Measurements from ENCODE around the gene CEP128. TPM values are rescaled to one million over a fixed set of nuclear protein-coding genes. Genes with fewer than 3 reads are reported as not detected.
"Not testable (repeated sequence)": the region's sequence is repeated elsewhere in the genome, so short reads cannot be mapped to it uniquely, and the experiment has no call there.

CEP128 gene
- total RNA-seq, 8 experiments from 2014 or later = 1.7 to 12.7 (median 5.2) TPM

DNA sequence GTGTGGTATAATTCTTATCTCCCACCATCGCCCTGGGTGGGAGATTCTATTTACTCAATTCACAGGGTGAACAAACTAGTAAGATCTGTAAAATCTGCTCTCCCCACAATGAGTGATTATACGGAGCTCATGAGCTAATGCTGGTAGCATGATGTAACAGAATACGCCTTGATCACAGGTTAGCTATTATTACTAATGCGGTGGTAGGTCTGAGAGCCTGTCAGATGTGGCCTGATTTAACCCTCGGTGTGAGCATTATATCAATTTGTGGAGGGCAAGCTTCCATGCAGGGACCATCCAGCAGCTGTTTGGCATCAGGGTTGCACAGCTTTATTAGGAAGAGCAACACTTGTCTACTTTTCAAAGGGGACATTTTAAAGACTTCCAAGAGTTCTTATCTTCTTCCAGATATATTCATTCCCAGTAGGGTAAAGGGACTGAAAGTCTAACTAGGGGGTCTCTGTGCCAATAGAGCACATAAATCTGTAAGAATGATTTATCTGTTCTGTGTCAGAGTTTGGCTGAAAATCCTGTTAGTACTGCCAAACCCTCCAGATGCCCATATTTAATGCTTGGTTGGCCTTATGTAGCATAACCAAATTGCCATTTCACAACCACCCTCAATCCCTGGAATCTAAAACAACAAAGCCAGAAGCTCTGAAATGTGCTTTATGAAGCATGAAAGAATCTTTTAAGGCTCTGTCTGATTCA lies 32.5 kb upstream of the CEP128 start:
- Histone ChIP-seq H3K4me1 (replicated peaks in 1 of 2) (peaks cover 0 to 6% of the 10 kb centered on the region in 2 donors), H3K27ac (no peak overlapping the region), H3K4me3 (no peak overlapping the region)
- 11 to 100% (median 66%) methylated on average over 1 to 5 of the region's 5 CpGs; no CpG with 5 or more reads in 2 of the 10 experiments for WGBS, 10 experiments
- in situ Hi-C loops (cut with MboI; ENCODE audit: low pct_unique_long_range_greater_than_20kb in 2 of 9, low sequenced_read_pairs in 9 of 9, unreplicated experiment in 9 of 9) = loop anchor here in 4 of 9 experiments (10.0 to 25.0 kb wide), 2 partner anchors 191 to 488 kb away; no protein-coding TSS in a partner anchor
- peak; percentile 30 to 90 (median 78) for ATAC-seq (replicated peaks in 6 of 8)

DNA sequence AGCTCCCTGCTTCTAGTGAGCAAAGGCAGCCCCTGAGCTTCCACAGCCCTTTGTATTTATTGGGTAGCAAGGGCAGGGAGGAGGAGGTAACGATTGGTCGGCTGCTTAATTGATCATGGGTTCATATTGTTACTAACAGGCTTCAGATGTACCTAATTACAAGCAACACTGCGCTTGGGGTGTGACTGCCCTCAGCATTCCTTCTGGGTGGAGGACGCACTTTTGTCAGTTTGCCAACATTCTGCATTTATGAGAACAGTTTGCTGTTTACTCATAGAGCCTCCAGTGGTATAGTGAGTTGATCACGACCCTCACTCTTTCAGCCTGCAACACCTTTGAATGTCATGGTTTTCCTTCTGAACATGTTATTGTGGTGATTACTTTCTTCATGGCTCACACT lies 23.5 kb upstream of the CEP128 start:
- no peak overlapping the region for H3K4me3 ChIP-seq
- H3K4me1 ChIP-seq (replicated peaks in 1 of 2) = no peaks in the 10 kb centered on the region
- 0 to 89% (median 40%) methylated on average over 1 to 4 of the region's 5 CpGs; no CpG with 5 or more reads in 2 of the 10 experiments for WGBS, 10 experiments
- peak in 2 of 8 experiments; percentile 46 to 50 for ATAC-seq (replicated peaks in 6 of 8)
- in situ Hi-C loops (cut with MboI; ENCODE audit: low pct_unique_long_range_greater_than_20kb in 2 of 9, low sequenced_read_pairs in 9 of 9, unreplicated experiment in 9 of 9) = loop anchor here in 4 of 9 experiments (25.0 kb wide), 1 partner anchor 497 kb away; no protein-coding TSS in a partner anchor
- H3K27ac ChIP-seq = no peak overlapping the region

DNA sequence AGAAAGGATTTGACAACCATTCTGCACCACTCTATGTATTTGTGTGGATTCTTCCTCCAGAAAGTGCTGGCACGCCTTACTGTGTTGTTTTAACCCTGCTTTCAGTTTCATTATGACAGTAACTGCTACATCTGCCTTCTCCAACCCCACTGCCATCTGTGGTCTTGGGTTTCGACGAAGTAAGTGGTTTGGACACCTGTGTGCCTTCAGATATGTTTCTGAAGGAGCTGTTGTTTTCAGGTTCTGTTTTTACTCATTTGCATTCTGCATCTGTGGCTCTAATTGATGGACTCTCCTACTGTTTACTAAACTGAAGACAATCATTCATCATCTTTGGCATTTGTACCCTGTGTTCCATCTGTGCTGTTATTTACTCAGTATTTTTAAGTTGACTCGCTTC lies 18.0 kb upstream of the CEP128 start:
- Histone ChIP-seq H3K4me3 (no peak overlapping the region), H3K27ac (no peak overlapping the region), H3K4me1 (replicated peaks in 1 of 2) (no peaks in the 10 kb centered on the region)
- 9 to 90% (median 67%) methylated on average over 1 to 4 of the region's 4 CpGs for WGBS, 10 experiments
- in situ Hi-C loops (cut with MboI; ENCODE audit: low pct_unique_long_range_greater_than_20kb in 2 of 9, low sequenced_read_pairs in 9 of 9, unreplicated experiment in 9 of 9) = loop anchor here in 4 of 9 experiments (25.0 kb wide), 1 partner anchor 503 kb away; no protein-coding TSS in a partner anchor
- ATAC-seq (replicated peaks in 6 of 8) = peak in 2 of 8 experiments; percentile 45 to 46

DNA sequence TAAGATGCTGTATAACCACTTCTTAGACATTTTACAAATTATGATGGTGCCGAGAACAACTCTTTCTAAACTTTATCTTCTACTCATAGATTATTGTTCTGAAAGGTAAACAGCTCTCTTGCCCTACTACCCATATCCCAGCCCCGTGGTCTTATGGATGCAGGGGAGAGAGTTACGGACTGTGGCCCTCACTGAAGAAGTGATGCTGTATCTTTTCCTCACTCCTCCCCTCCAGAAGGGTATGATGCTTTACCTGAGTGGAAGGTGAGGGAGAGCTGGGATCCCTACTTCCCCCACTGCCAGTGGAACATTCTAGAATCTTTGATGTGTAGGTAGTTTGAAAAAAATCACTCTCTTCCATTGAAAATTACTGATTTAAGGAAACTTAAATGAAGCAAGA lies 17.4 kb upstream of the CEP128 start:
- ATAC-seq (replicated peaks in 6 of 8) = no peak
- 10 to 100% (median 71%) methylated on average over 1 to 3 of the region's 3 CpGs; no CpG with 5 or more reads in 1 of the 10 experiments for WGBS, 10 experiments
- in situ Hi-C loops (cut with MboI; ENCODE audit: low pct_unique_long_range_greater_than_20kb in 2 of 9, low sequenced_read_pairs in 9 of 9, unreplicated experiment in 9 of 9) = loop anchor here in 4 of 9 experiments (25.0 kb wide), 1 partner anchor 503 kb away; no protein-coding TSS in a partner anchor
- Histone ChIP-seq H3K27ac (no peak overlapping the region), H3K4me3 (no peak overlapping the region), H3K4me1 (replicated peaks in 1 of 2) (no peaks in the 10 kb centered on the region)

DNA sequence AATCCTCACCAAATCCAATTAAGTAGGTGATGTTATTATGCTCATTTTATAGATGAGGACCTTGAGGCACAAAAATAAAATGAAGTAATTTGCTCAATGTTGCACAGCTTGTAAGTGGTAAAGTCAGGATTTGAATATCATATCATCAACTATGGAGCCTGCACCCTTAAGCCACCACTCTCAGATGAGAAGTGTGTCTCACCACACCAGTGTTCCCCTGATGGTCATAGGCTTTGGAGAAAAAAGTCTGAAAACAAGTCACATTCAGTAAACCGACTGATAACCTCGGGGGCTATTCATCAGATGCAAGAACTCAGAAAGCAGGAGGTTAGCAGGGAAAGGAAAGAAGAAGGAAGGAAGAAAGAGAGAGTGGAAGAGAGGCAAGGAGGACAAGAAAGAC lies 16.7 kb upstream of the CEP128 start:
- WGBS, 10 experiments = 40 to 100% (median 67%) methylated on average over 1 to 2 of the region's 2 CpGs; no CpG with 5 or more reads in 3 of the 10 experiments
- in situ Hi-C loops (cut with MboI; ENCODE audit: low pct_unique_long_range_greater_than_20kb in 2 of 9, low sequenced_read_pairs in 9 of 9, unreplicated experiment in 9 of 9) = loop anchor here in 4 of 9 experiments (25.0 kb wide), 1 partner anchor 504 kb away; no protein-coding TSS in a partner anchor
- Histone ChIP-seq H3K4me3 (no peak overlapping the region), H3K4me1 (replicated peaks in 1 of 2) (no peaks in the 10 kb centered on the region), H3K27ac (no peak overlapping the region)
- no peak for ATAC-seq (replicated peaks in 6 of 8)

DNA sequence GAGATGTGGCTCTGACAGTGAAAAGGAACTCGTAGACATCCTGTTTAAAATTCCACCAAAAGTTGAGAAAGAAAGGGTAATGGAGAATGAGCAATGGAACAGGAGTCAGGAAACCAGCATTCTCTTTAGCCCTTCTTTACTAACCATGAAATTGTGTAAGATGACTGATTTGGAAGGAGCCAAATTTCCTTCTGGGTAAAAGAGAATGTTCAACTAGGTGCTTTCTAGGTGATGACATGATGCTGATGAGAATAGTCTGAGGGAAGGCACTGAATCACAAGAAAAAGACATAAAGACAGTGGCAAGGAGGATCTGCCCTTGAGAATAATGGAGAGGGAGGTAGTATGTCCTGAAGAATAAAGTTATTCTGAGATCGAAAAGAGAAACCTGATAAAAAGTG lies 16.1 kb upstream of the CEP128 start:
- in situ Hi-C loops (cut with MboI; ENCODE audit: low pct_unique_long_range_greater_than_20kb in 2 of 9, low sequenced_read_pairs in 9 of 9, unreplicated experiment in 9 of 9) = loop anchor here in 4 of 9 experiments (25.0 kb wide), 1 partner anchor 505 kb away; no protein-coding TSS in a partner anchor
- no peak overlapping the region for H3K4me3 ChIP-seq
- no peak for ATAC-seq (replicated peaks in 6 of 8)
- no peak overlapping the region for H3K27ac ChIP-seq
- no peaks in the 10 kb centered on the region for H3K4me1 ChIP-seq (replicated peaks in 1 of 2)
- 50 to 100% (median 74%) methylated on average over 1 to 2 of the region's 2 CpGs for WGBS, 10 experiments

DNA sequence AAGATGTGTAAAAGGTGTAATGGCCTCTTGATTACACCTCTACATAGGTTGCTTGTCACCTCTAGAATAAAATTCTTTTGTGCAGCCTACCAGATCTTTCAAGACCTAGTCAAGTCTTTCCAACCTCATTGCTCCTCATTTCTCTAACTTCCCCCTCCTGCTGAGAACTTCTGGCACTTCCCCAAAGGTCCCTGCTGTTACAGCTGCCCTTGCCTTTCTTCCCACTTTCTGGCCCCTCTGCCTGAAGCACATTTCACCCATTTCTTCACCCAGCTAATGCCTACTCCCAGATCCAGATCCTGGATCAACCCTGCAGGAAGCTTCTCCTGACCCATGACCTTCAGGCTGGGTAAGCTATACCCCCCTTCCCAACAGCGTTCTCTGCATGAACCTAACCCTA lies 15.4 kb upstream of the CEP128 start:
- Histone ChIP-seq H3K4me1 (replicated peaks in 1 of 2) (no peaks in the 10 kb centered on the region), H3K4me3 (no peak overlapping the region), H3K27ac (no peak overlapping the region)
- in situ Hi-C loops (cut with MboI; ENCODE audit: low pct_unique_long_range_greater_than_20kb in 2 of 9, low sequenced_read_pairs in 9 of 9, unreplicated experiment in 9 of 9) = loop anchor here in 4 of 9 experiments (25.0 kb wide), 1 partner anchor 505 kb away; no protein-coding TSS in a partner anchor
- WGBS, 10 experiments = 40 to 100% (median 86%) methylated on average over 1 of the region's 1 CpG; no CpG with 5 or more reads in 4 of the 10 experiments
- no peak for ATAC-seq (replicated peaks in 6 of 8)

DNA sequence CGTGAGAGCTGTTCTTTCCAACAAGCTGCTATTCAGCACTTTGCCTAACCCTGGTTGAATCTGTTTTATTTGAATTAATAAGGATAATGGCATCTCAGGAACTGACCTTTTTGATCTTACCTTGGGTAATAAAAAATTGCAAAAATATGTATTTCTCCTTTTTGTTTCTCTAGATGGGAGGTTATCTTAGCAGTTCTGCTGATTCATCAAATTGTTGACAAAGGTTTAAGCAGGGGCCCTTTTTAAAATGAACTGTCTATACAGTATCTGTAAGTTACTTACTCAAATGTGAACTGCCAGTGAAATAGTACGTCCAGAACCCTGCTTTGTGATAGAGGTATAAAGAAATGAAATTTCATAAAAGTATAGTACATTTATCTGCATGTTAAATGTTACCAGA lies 14.6 kb upstream of the CEP128 start:
- no peak overlapping the region for H3K4me3 ChIP-seq
- in situ Hi-C loops (cut with MboI; ENCODE audit: low pct_unique_long_range_greater_than_20kb in 2 of 9, low sequenced_read_pairs in 9 of 9, unreplicated experiment in 9 of 9) = loop anchor here in 4 of 9 experiments (25.0 kb wide), 1 partner anchor 506 kb away; no protein-coding TSS in a partner anchor

DNA sequence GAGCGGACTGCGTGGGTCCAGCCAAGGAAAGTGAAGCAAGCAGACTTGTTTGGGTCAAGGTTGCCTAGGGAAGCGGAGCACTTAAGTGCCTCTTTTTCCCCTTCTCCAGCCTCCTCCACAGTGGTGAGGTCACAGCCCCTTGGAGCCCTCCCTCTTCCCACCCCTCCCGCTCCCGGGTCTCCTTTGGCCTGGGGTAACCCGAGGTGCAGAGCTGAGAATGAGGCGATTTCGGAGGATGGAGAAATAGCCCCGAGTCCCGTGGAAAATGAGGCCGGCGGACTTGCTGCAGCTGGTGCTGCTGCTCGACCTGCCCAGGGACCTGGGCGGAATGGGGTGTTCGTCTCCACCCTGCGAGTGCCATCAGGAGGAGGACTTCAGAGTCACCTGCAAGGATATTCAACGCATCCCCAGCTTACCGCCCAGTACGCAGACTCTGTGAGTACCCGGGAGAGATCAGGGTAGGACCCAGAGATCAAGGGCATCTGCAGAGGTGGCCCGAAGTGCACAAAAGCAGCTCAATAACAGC lies 13.9 kb upstream of the CEP128 start, which contains the start of gene TSHR:
Gene TSHR (plus strand): TSS at position 206 of the 526 bp plus-strand sequence. CDS start 60 bp downstream, at position 266.
- H3K4me3 ChIP-seq = peak within 1 kb of the TSS; percentile 34 to 47 (median 38)
- WGBS, 10 experiments = 33 to 50% (median 50%) methylated on average over 1 to 8 of the region's 21 CpGs; no CpG with 5 or more reads in 7 of the 10 experiments
- ATAC-seq (replicated peaks in 6 of 8) = peak; percentile 8 to 51 (median 36)
- no peak within 1 kb of the TSS for H3K27ac ChIP-seq
- in situ Hi-C loops (cut with MboI; ENCODE audit: low pct_unique_long_range_greater_than_20kb in 2 of 9, low sequenced_read_pairs in 9 of 9, unreplicated experiment in 9 of 9) = loop anchor here in 4 of 9 experiments (25.0 kb wide), 1 partner anchor 507 kb away; no protein-coding TSS in a partner anchor
- no peaks in the 10 kb centered on the region for H3K4me1 ChIP-seq (replicated peaks in 1 of 2)

More for the DNA sequence above, 14.6 kb upstream of the CEP128 start:
- WGBS, 10 experiments = 0 to 100% (median 89%) methylated on average over 1 to 2 of the region's 2 CpGs; no CpG with 5 or more reads in 1 of the 10 experiments
- H3K4me1 ChIP-seq (replicated peaks in 1 of 2) = no peaks in the 10 kb centered on the region
- no peak for ATAC-seq (replicated peaks in 6 of 8)
- no peak overlapping the region for H3K27ac ChIP-seq

DNA sequence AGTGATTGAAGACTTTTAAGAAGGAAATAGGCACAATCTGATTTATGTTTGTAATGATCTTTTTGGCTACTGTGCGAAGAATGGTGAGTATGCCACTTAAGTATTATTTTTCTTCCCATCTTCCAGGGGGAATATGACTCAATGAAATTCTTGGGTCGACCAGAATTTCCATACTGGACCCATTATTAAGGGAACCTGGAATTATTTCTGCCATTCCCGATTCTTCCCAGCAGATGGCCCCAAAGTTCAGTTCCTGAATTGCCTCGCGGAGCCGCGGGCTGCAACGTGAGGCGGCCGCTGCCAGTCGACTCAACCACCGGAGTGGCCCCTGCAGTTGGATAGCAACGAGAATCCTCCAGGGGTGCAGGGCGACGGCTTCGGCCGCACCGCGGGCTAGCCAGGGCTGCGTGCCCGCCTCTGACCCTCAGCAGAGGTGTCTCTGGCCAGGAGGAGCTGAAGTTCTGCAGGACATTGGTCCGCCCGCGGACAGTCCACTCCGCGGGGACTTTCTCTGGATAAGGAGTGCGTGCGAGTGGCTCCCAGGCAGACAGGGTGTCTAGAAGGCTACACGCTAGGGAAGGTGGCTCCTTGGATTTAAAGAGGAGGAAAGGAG lies 13.3 kb upstream of the CEP128 start:
- Histone ChIP-seq H3K4me3 (peak overlapping the region; percentile 34 to 47 (median 38)), H3K4me1 (replicated peaks in 1 of 2) (no peaks in the 10 kb centered on the region), H3K27ac (no peak overlapping the region)
- ATAC-seq (replicated peaks in 6 of 8) = peak; percentile 90 to 98 (median 97)
- in situ Hi-C loops (cut with MboI; ENCODE audit: low pct_unique_long_range_greater_than_20kb in 2 of 9, low sequenced_read_pairs in 9 of 9, unreplicated experiment in 9 of 9) = loop anchor here in 4 of 9 experiments (25.0 kb wide), 1 partner anchor 508 kb away; no protein-coding TSS in a partner anchor
- 0 to 20% (median 0%) methylated on average over 1 to 9 of the region's 29 CpGs; no CpG with 5 or more reads in 2 of the 10 experiments for WGBS, 10 experiments

DNA sequence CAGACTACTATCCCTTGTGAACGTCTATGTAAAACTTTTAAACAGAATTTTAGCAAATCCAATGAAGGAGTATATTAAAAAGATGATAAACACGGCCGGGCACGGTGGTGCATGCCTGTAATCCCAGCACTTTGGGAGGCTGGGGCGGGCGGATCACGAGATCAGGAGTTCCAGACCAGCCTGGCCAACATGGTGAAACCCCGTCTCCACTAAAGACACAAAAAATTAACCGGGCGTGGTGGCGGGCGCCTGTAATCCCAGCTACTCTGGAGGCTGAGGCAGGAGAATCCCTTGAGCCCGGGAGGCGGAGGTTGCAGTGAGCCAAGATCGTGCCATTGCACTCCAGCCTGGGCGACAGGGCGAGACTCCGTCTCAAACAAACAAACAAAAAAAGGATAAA lies 11.7 kb upstream of the CEP128 start:
- H3K4me3 ChIP-seq; H3K27ac ChIP-seq; H3K4me1 ChIP-seq (replicated peaks in 1 of 2); ATAC-seq (replicated peaks in 6 of 8): not testable (repeated sequence)
- 57 to 90% (median 75%) methylated on average over 2 to 12 of the region's 18 CpGs; no CpG with 5 or more reads in 2 of the 10 experiments for WGBS, 10 experiments
- in situ Hi-C loops (cut with MboI; ENCODE audit: low pct_unique_long_range_greater_than_20kb in 2 of 9, low sequenced_read_pairs in 9 of 9, unreplicated experiment in 9 of 9) = loop anchor here in 4 of 9 experiments (25.0 kb wide), 1 partner anchor 509 kb away; no protein-coding TSS in a partner anchor

DNA sequence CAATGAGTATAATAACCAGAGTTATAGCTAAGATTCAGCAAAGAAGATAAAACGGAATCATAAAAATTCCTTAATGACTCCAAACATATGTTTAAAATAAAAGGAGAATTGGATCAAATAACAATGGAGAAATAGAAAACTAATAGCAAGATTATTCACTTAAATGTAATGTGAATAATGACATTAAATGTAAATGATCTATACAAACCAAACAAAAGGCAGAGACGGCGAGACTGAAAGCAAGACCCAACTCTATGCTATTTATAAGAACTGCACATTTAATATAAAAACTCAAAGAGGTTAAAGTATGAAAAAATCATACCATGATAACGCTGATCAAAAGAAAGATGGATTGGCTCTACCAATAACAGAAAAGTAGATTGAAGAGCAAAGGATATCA lies 10.0 kb upstream of the CEP128 start:
- no peak overlapping the region for H3K27ac ChIP-seq
- no peak overlapping the region for H3K4me3 ChIP-seq
- no peak for ATAC-seq (replicated peaks in 6 of 8)
- 55 to 98% (median 84%) methylated on average over 4 of the region's 4 CpGs for WGBS, 10 experiments
- in situ Hi-C loops (cut with MboI; ENCODE audit: low pct_unique_long_range_greater_than_20kb in 2 of 9, low sequenced_read_pairs in 9 of 9, unreplicated experiment in 9 of 9) = loop anchor here in 4 of 9 experiments (25.0 kb wide), 1 partner anchor 511 kb away; no protein-coding TSS in a partner anchor
- no peaks in the 10 kb centered on the region for H3K4me1 ChIP-seq (replicated peaks in 1 of 2)

Measured in motor neuron (in vitro differentiated cells).